Ovary (tissue), 9 donors: ENCODE measurements around the gene TUBB1. TPM values are rescaled to one million over a fixed set of nuclear protein-coding genes. Genes with fewer than 3 reads are reported as not detected.

Experiments used
- DNase-seq, 5 donors: peaks; one replicate each; pipeline ENCODE4 v3.0.0-alpha.2; 2019 to 2020
- H3K27ac ChIP-seq, 2 donors: fragments of 200-600 bp; one replicate each; pipeline versions ENCODE4 v1.5.1 to v1.8.0; 2019 to 2022
- H3K27me3 ChIP-seq: fragments of 200-600 bp; one replicate; pipeline ENCODE4 v1.8.0; 2022
- H3K36me3 ChIP-seq: fragments of 200-600 bp; sonication (generic); one replicate; pipeline ENCODE4 v1.5.1; 2019
- H3K4me1 ChIP-seq: one replicate; pipeline ENCODE4 v1.8.1; 2013; ENCODE audit warnings: mild to moderate bottlenecking, moderate library complexity; ENCODE audit not compliant: insufficient read depth
- H3K4me3 ChIP-seq: fragments of 200-600 bp; sonication (generic); one replicate; pipeline ENCODE4 v1.5.1; 2017
- H3K9me3 ChIP-seq, 2 donors: fragments of 200-600 bp in 1 of 2; sonication (generic) in 1 of 2; one replicate each; pipeline versions ENCODE4 v1.5.1 to v1.8.1; 2013 to 2019; ENCODE audit warnings: mild to moderate bottlenecking in 1 of 2, moderate library complexity in 1 of 2
- CTCF ChIP-seq, 3 donors: fragments of 450-650 bp in 2 of 3; fragments of 200-600 bp in 1 of 3; IDR thresholded peaks; one replicate each; pipeline versions ENCODE4 v1.5.1 to v1.8.0; 2016 to 2022; ENCODE audit warnings: antibody characterized with exemption in 3 of 3, mild to moderate bottlenecking in 1 of 3
- EP300 ChIP-seq: sonication (generic); formaldehyde crosslinking; IDR thresholded peaks from one replicate; pipeline ENCODE4 v1.6.1; 2017; ENCODE audit warnings: antibody characterized with exemption
- POLR2A ChIP-seq: fragments of 450-650 bp; IDR thresholded peaks from one replicate; pipeline ENCODE4 v1.6.1; 2017; ENCODE audit warnings: antibody characterized with exemption, mild to moderate bottlenecking, moderate library complexity
- WGBS, 3 donors: extraction: QIAGEN DNeasy Blood & Tissue Kit in 1 of 3; methylation state at CpG; one replicate each; pipeline versions ENCODE4 v1.1.5 to v1.1.7; 2013 to 2017; 5-methylcytosine and 5-hydroxymethylcytosine counted together
- intact Hi-C, 4 donors: fragments of 100-400 bp; cut with DNase I; formaldehyde crosslinking; loops; one replicate each; pipeline versions ENCODE4 v1.11.0 to v1.15.1; 2022 to 2023
- polyA plus RNA-seq, 2 donors: library from polyadenylated mRNA; stranded (reverse); fragments of 200-250 nt in 1 of 2; fragments of 350-450 nt in 1 of 2; fragmentation: Illumina TruSeq in 1 of 2; extraction: RNeasy Lipid Tissue Mini Kit (QIAGEN cat#74804) in 1 of 2; gene quantifications; one replicate each; pipeline ENCODE4 v1.2.3, GENCODE V29; 2013 to 2014
- total RNA-seq, 7 donors: library from RNA; depleted of rRNA in 2 of 7; stranded (reverse); fragments of >200 nt in 2 of 7; fragmentation: NEBNext Ultra II Directional in 3 of 7; extraction: Animal tissue kit (Norgen Biotek cat#: 25700) in 3 of 7; gene quantifications; one replicate each; pipeline versions ENCODE4 v1.1.0 to v1.2.4, GENCODE V29; 2016 to 2023
- donor health status: DM: no; HTN: no; CAD: no; lungs with moderate emphysema.
- donor health status: DM: no; HTN: no; CAD: no.
- donor health status: Bipolar disorder and iron deficiency.
- donor health status: DM: yes; HTN: yes; CAD: no.
- donor health status: DM: no; HTN: no; CAD: no.
- donor health status: DM: yes; HTN: yes; CAD: no.

Gene TUBB1
- total and polyA plus RNA-seq, 9 donors, result 0.02 to 0.17 (median 0.12) TPM; not detected in 2

GRCh38 chr20:59031564-59032022 lies 12.4 kb downstream of the TUBB1 start:
- TF ChIP-seq CTCF (IDR thresholded peaks at IDR 0.05), result no peak
- no peak for TF ChIP-seq POLR2A
- no peak for TF ChIP-seq EP300
- Histone ChIP-seq H3K4me1 (peaks cover 6% of the 10 kb centered on the region), H3K9me3 (no peaks in the 10 kb centered on the region), H3K27me3 (no peaks in the 10 kb centered on the region), H3K36me3 (no peaks in the 10 kb centered on the region), H3K4me3 (peak overlapping the region; percentile 86), H3K27ac (peak overlapping the region in 1 of 2 donors; percentile 70)
- intact Hi-C loops, result loop anchor here in 1 of 4 donors (2.0 to 5.0 kb wide), 2 partner anchors 51 to 139 kb away; partner anchors contain the start of gene NELFCD
- no peak for DNase-seq
- WGBS, 3 donors, result 15 to 17% (median 15%) methylated on average over 13 of the region's 13 CpGs

- no peaks in the 10 kb centered on the region for H3K27me3 ChIP-seq
- no peak for TF ChIP-seq CTCF (IDR thresholded peaks at IDR 0.05)
- TF ChIP-seq POLR2A, result peak; percentile 67
- TF ChIP-seq EP300, result no peak
- DNase-seq, result peak; percentile 94 to 98 (median 95)
- intact Hi-C loops, result loop anchor here in 1 of 4 donors (2.0 to 5.0 kb wide), 2 partner anchors 51 to 140 kb away; partner anchors contain the start of gene NELFCD
- WGBS, 3 donors, result 0 to 1% (median 0%) methylated on average over 49 to 86 of the region's 86 CpGs
- no peaks in the 10 kb centered on the region for H3K36me3 ChIP-seq
- H3K9me3 ChIP-seq, result no peaks in the 10 kb centered on the region
- peak within 1 kb of the TSS; percentile 86 for H3K4me3 ChIP-seq
- peak within 1 kb of the TSS; percentile 68 to 70 for H3K27ac ChIP-seq
- H3K4me1 ChIP-seq, result peaks cover 6% of the 10 kb centered on the region
These were observed 12.9 kb downstream of the TUBB1 start, which contains the start of gene ATP5F1E for GRCh38 chr20:59032023-59032712. TSS of gene ATP5F1E (minus strand) at chr20:59032335. CDS start at chr20:59032251, 84 bp downstream.

- Histone ChIP-seq H3K36me3 (no peaks in the 10 kb centered on the region), H3K4me3 (peak overlapping the region; percentile 86), H3K27ac (peak overlapping the region in 1 of 2 donors; percentile 70), H3K9me3 (no peaks in the 10 kb centered on the region), H3K27me3 (no peaks in the 10 kb centered on the region), H3K4me1 (peaks cover 6% of the 10 kb centered on the region)
- intact Hi-C loops, result loop anchor here in 1 of 4 donors (2.0 to 5.0 kb wide), 2 partner anchors 52 to 140 kb away; partner anchors contain the start of gene NELFCD
- no peak for DNase-seq
- TF ChIP-seq CTCF (IDR thresholded peaks at IDR 0.05), result peak in 2 of 3 donors; percentile 8 to 25
- TF ChIP-seq EP300, result no peak
- WGBS, 3 donors, result 1 to 2% (median 1%) methylated on average over 13 of the region's 13 CpGs
These were observed 13.5 kb downstream of the TUBB1 start for GRCh38 chr20:59032713-59033059.

GRCh38 chr20:59033093-59033492 lies 13.9 kb downstream of the TUBB1 start:
- TF ChIP-seq EP300 (no peak), CTCF (IDR thresholded peaks at IDR 0.05) (no peak), POLR2A (no peak)
- Histone ChIP-seq H3K27ac (peak overlapping the region in 1 of 2 donors; percentile 70), H3K4me1 (peaks cover 6% of the 10 kb centered on the region), H3K27me3 (no peaks in the 10 kb centered on the region), H3K4me3 (peak overlapping the region; percentile 86), H3K9me3 (no peaks in the 10 kb centered on the region), H3K36me3 (no peaks in the 10 kb centered on the region)
- no peak for DNase-seq
- WGBS, 3 donors, result 96 to 99% (median 98%) methylated on average over 1 of the region's 1 CpG
- intact Hi-C loops, result loop anchor here in 1 of 4 donors (2.0 to 5.0 kb wide), 2 partner anchors 52 to 141 kb away; partner anchors contain the start of gene NELFCD
